NCI-H1092 (cell line): Measurements from ENCODE around the gene ATP2A2.
A peak's percentile ranks its signal among the peaks of the same experiment; 100 is the strongest.
"Not testable (repeated sequence)": the region's sequence is repeated elsewhere in the genome, so short reads cannot be mapped to it uniquely, and the experiment has no call there.

Source experiments
- DNase-seq: peaks from one replicate; lab custom pipeline; 2025; lab: John Stamatoyannopoulos, UW

ATP2A2 gene

GRCh38 chr12:110370732-110371231 lies 89.7 kb downstream of the ATP2A2 start:
- no peak for DNase-seq

DNA sequence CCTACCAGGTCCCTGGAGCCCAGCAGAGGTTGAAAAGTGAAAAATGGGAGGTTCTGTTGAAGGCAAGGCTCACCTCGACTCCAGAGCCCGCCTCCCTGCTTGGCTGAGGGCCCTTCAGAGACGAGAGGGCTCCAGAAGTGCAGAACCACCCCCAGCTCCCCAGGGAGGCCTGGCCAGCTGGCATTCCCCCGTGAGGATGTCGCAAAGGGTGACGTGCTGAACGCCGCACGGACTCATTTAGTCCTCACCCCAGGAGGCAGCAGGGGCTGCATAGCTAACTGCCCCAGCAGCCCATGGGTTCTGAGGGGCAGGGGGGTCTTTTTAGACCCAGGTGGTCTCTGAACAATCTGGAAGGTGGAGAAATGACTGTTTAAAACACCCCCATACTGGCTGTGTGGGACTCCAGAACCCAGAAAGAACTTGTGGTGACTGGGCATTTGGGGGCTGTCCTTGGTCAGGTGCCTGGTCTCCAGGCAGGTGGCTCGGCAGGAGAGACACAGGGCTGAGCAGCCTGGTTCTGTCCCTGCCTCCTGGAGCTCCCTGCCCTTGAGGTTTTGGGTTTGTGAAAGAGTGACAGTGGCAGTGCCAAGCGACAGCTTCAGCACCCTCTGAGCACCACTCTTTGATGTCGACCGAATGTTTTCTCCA lies 90.5 kb downstream of the ATP2A2 start:
- peak; percentile 40 for DNase-seq

- DNase-seq: no peak
These were observed 91.0 kb downstream of the ATP2A2 start for GRCh38 chr12:110372056-110372425.

DNA sequence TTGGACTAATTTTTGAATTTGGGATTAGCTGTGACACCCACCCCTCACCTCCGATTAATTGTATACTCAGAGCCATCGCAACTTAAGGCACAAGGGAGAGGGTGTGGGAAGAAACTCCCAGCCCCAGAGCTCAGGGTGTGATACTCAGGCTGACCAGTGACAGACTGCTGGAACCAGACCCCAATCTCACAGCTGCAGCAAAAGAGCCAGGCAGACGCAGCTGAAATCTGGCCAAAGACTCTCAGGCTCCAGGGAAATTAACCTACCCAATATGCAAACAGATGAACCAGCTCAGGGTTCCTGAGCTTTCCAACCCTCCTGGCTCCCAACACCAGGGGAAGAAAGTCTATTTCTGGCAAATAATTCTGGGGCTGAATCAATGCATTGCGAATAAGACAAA lies 92.0 kb downstream of the ATP2A2 start:
- no peak for DNase-seq

DNA sequence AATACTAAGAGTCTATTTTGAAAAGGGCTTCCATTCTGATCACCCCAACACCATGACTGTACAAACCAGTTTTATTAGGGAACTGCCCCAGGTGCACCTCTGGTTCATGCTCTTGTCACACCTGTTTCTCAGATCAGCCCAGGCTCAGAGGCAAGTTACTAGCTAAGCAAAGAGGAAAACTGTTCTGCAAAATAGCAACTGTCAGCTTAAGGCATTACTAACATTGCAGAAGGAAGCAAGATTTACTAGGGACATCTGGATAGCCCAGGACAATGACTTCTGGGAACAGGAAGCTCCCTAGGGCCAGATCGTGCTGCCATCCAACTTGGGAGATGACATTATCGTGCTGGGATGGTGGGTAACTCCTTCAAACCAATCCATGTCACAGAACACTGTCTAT lies 92.4 kb downstream of the ATP2A2 start:
- no peak for DNase-seq

DNA sequence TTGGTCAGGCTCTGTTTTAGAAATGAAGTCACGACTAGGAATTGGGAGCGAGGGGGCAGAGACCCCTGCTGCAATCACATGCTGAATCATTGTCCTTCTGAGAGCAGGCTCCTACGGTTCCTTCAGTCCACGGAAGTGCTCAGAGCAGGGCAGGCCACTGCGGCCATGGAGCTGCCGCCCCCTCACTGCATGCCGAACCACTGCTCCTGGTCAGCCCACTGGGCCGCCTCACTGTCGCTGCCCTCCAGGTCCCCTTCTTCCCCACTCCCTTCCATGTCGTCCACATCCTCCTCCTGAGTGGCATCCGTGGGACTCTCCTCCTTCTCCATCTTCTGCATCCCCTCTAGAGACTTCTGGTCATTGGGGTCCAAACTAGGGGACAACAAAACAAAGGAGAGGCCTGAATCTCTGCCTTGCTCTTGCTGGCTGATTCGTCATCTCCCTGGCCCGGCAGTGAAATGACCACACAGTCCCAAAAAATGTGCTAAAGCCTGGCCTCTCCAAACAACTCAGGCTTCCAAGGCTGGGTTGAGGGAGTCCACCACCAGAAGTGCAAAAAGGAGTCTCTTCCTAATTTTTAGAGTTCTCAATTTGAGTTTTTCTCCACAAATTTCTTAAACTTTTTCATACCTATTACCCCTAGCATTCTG lies 93.0 kb downstream of the ATP2A2 start:
- DNase-seq: no peak

DNA sequence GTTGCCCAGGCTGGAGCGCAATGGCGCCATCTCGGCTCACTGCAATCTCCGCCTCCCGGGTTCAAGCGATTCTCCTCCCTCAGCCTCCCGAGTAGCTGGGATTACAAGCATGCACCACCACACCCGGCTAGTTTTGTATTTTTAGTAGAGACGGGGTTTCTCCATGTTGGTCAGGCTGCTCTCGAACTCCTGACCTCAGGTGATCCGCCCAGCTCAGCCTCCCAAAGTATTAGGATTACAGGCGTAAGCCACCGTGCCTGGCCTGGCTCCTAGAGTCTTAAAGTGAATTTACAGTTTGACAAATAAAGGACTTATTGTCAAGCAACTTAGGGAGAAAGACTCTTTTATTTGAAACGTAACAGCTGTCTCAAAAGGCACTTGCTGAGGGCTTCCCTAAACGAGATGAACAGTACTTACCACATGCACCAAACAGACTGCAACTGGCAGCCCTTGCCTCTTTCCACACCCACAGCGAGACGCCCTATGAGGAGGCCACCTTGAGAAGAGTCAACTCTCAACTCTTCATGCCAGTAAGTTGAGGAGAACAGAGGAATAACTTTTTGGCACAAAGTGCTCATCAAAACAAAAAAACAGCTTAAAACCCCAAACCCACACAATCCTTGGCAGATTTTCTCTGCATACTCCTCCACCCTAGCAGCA lies 97.2 kb downstream of the ATP2A2 start:
- DNase-seq: not testable (repeated sequence)

DNA sequence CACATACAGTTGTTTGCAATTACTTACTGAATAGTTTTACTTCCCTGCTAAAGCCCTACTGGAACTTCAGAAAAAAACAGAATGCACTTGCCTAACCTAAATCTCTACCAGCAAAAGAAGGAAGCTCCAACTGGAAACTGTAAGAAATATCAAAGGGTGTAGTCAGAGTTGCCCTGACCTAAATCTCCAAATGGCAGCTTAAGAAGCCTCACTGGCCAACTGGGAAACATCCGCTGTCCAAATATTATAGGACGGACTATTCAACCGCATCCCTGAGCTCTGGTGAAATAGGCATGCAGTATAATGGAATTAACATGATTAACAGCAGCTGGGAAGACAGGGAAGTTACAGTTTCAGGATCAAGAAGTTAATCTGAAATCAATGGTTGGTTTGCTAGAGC lies 98.2 kb downstream of the ATP2A2 start:
- DNase-seq: no peak

- no peak for DNase-seq
These were observed 98.6 kb downstream of the ATP2A2 start for GRCh38 chr12:110379631-110380030.

DNA sequence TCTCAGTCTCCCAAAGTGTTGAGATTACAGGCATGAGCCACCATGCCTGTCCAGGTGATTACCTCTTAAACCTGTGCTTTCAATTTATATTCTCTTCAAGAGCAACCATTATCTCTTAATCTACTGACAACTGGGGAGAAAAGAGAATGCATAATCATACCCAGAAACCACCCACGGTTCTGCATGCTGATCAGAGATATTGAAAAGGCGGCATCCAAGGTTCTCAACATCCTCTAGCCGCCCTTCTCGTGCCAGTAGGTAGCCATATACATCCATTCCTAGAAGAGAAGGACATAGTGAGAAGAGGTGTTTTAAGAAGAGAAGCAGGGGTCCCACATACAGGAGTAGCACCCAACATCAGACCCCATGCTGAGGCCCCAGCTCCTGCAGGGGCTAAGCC lies 101.6 kb downstream of the ATP2A2 start:
- DNase-seq: no peak
